Cerebellar nuclear complex (tissue), 1 donor: ENCODE data around the gene CTRB1.
"Not testable (repeated sequence)": the region's sequence is repeated elsewhere in the genome, so short reads cannot be mapped to it uniquely, and the experiment has no call there.

Experiments
- DNase-seq, 2 experiments: peaks; one replicate each; lab custom pipeline; 2025; lab: John Stamatoyannopoulos, UW

Gene CTRB1

DNA sequence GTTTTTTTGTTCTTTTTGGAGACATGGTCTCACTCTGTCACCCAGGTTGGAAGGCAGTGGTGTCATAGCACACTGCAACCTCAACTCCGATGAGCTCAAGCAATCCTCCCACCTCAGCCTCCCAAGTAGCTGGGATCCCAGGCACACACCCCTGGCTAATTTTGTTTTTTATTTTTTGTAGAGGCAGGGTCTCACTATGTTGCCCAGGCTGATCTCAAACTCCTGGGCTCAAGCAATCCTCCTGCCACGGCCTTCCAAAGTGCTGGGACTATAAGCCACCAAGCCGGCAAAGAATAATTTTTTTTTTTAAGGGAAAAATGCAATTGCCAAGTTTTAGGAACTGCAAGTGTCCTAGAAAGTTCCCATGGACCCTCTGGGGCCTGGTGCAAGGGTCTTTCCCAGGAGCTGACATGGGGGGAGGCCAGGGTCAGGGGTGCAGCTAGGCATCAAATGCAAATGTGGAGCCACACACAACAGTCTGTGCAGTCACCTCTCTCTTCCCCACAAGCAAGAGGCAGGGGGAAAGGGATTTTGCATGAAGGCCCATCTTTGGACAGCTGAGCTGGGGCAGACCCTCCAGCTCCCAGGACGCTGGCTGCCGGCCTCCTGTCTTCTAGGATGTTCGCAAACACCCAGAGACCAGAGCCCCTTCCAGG lies 52.8 kb downstream of the CTRB1 start:
- no peak for DNase-seq

DNA sequence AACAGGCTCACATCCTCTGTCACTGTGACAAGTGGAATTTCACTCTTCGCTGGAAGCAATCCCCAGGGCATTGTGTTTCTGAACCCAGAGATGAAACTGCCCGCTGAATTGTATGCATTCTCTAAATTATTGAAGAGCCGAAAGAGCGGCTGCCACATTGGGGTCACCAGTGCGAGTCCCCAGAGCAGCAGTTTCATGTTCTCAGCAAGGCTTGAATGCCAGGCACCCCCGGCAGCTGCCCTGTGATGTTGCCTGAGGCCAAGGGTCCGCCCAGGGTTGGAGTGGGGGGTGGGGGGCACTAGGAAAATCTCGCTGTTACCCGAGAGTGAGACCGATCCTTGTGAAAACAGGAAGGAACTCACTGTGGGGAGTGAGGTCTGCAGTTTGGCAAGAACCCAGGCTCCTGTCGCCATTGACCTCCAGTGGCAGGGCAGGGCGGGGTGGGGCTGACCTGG lies 53.3 kb downstream of the CTRB1 start:
- DNase-seq = no peak

DNA sequence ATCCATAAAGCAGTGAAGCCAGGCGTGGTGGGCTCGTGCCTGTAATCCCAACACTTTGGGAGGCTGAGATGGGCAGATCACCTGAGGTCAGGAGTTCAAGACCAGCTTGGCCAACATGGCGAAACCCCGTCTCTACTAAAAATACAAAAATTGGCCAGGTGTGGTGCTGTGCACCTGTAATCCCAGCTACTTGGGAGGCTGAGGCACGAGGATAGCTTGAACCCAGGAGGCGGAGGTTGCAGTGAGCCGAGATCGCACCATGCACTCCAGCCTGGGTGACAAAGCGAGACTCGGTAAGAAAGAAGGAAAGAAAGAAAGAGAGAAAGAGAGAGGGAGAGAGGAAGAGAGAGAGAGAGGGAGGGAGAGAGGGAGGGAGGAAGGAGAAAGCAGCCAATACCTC lies 53.8 kb downstream of the CTRB1 start:
- not testable (repeated sequence) for DNase-seq

DNA sequence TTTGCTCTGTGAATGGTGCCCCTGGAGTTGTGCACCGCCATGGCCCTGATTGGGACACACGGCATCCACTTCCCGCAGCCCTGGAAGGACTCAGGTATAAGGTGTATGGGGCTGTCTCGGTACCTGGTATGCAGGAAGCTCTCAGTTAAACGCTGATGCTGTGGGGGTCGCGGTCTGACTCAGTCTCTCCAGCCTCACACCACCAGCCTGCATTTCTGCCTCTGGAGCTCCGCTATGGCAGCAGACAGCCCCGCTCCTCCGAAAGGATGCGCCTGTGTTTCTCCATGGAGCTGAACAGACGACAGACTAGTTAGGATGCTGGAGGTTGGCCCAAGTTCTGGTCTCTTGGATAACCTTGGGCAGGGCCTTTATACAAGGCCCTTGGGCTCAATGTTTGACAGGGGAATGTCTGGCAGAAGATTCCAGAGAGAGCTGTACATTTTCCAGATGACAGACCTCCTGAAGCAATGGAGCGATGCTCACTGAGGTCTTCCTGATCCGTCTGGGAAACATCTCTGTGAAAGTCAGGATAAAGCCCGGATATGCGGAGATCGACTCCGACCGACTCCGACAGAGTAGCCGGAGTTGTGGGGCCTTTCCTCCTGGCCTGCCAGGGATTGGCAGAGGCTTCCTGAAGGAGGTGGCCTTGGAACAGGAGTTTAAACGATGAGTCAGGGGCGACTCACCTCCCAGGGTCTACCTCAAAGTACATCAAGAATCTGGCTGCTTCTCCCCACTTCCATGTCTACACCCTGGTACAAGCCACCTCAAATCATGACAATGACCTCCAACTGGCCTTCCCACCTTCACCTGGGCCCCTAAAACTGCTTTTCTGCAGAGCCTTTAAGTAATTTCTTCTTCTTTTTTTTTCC lies 54.5 kb downstream of the CTRB1 start:
- DNase-seq = no peak
